Renal cortical epithelial cell (primary cell): ENCODE data around the gene MREG. TPM values are rescaled to one million over a fixed set of nuclear protein-coding genes. Genes with fewer than 3 reads are reported as not detected.

ENCODE experiments used
- DNase-seq: peaks from one replicate; pipeline ENCODE4 v3.0.0-alpha.2; 2011; ENCODE audit warnings: low read depth
- total RNA-seq: library from RNA; depleted of rRNA; stranded (reverse); fragments of >200 nt; gene quantifications from 2 replicates; pipeline ENCODE4 v1.2.3, GENCODE V29; 2014

The MREG gene
- total RNA-seq, 1 donor from 2014 or later: 1.9 TPM

DNA sequence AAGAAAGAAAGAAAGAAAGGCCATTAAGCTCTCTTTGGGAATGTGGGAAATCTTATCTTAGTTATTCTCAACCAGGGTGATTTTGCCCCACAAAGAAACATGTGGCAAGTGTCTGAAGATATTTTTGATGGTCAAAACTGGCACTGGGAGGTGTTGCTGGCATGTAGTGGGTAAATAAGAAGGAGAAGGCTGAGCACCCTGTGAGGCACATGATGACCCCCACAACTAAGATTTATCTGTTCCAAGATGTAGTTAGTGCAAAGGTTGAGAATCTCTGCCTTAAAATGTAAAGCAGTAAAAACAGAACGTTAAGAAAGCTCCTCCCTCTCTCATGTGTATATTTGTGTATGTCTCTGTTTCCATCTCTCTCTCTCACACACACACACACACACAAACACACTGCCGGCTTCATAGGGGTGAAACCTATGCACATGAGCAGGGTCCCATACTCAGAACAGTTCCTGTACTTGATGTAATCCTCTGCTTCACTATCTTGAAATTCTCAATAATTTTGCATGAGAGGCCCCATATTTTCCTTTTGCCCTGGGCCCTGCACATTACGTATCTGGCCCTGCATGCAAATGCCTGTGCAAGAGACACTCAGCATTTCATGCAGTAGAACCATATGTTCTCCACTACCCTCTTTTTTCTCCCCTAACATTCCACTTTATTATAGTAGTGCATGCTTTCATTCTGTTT lies 94.3 kb downstream of the MREG start:
- no peak for DNase-seq

DNA sequence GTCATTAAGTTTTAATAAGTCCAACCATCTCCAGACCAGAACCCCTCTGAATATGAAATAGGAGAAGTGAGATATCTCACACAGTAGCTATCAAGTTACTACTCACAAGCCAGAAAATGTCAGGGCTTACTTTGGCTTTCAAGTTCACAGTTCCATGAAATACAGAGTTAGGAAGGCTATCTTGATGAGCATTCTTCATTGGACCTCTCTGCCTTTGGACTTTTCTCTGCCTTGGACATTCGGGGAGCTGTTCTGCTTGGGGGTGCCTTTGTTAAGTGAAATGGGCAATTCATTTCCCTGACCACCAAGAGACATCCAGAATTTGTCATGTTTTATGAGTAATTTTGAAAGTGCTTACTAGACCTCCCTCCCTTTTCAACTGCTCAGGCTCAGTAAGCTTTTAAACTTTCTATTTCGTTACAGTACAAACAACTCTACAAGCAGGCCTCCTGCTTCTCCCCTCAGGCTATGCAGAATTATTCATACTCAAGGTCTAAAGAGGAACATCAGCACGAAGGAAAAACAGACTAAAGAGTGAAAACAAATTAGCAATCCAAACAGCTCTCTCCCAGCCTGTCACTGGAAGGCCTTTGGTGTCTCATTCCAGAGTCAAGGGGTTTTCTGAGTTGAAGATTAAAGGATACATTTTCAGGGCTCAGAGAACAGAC lies 95.3 kb downstream of the MREG start:
- peak; percentile 95 for DNase-seq

GRCh38 chr2:215915441-215915840 lies 97.9 kb downstream of the MREG start:
- DNase-seq: no peak

DNA sequence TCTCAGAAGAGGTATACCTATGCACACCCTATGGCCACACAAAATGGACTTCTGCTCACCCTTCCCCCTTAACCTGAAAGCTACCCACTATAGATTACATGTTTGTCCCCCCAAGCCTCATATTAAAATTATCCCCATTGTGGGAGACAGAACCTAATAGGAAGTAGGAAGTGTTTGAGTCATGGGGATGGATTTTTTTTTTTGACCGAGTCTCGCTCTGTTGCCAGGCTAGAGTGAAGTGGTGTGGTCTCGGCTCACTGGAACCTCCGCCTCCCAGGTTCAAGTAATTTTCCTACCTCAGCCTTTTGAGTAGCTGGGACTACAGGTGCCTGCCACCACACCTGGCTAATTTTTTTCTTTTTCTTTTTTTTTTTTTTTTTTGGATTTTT lies 98.6 kb downstream of the MREG start:
- no peak for DNase-seq

DNA sequence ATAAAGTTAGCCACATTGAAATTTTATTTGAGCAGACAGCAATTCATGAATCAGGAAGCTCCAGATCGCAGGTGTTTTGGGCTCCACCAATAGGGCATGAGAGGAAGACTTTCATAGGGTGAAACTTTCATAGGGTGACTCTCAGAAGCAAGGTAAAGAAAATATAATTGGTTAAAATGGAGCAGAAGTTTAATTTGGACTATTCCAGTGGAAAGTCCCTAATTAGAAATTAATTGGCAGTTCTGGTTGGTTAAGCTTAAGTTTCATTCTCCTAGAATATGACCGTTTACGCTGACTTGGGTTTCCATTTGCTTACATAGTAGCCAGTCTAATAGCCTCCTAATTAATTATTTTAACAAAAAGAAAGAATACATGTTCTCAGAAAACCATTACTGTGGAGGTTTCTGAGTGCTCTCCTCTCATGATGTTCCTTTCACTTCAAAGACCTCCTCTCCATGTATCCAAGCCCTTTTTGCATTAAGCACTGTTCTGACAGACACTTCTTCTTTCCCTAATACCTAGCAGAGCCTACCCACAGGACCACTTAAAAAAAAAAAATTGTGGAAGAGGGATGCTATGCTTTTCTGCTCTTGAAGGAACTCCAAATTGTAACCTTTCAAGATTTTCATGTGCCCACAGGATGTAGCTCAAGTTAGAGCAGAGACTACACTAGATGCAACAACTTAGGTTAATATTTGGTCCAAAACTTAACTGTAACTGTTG lies 99.1 kb downstream of the MREG start:
- no peak for DNase-seq

- no peak for DNase-seq
Observed at GRCh38 chr2:215912299-215912842, 101.0 kb downstream of the MREG start.

GRCh38 chr2:215911301-215912085 lies 101.9 kb downstream of the MREG start:
- no peak for DNase-seq

GRCh38 chr2:215910180-215910579 lies 103.2 kb downstream of the MREG start:
- no peak for DNase-seq

DNA sequence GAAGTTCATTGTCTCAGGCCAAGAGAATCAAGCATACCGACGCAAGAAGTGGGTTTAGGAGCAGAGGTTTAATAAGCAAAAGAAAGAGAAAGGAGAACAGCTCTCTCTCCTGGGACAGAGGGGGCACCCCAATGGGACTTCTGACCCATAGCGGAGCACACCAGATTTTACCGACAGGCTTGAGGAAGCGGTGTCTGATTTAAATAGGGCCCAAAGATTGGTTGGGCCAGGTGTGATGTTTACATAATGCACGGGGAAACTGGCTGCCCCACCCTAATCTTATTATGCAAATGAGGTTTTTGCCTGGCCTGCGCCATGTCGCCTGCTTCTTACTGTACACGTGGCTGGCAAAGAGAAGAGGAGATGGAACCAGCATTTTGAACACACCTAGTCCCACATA lies 106.2 kb downstream of the MREG start:
- no peak for DNase-seq

GRCh38 chr2:215906458-215906857 lies 106.9 kb downstream of the MREG start:
- DNase-seq: no peak

DNA sequence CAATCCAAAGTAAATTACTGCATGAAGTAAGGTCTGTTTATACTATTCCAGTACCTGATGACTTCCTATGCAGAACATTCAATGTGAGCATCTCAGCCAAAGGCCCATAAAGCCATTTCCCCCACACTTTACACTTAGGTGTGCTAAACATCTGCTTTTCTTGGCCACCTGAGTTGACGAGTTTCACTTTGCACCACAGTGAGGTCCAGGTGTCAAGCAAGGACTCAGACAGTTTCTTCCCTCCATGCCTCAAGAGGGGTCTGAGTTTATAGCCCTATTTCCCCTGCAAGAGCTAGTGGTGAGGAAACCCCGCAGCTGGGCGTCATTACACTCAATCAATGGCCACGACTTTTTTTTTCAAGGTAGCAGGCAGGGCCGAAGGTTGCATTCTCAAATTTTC lies 107.7 kb downstream of the MREG start:
- DNase-seq: no peak

GRCh38 chr2:215904101-215904500 lies 109.2 kb downstream of the MREG start:
- DNase-seq: peak; percentile 92

DNA sequence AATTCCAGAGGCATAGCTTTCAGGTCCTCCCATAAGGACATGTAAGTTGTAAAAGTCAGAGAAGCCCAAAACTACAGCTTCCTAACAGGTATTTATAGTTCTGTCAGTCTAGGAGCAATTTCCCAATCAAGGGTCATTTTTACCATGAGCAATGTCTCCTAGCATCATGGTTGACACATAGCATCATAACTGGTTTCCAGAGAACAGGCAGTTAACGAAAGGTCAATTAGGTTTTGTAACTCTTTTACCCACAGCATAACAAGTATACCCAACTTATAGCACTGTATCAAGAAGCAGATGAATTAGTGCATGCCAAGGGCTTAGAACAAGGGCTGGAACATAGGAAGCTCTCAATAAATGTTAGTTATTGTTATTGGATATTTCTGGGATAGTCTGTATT lies 110.1 kb downstream of the MREG start:
- peak; percentile 69 for DNase-seq

DNA sequence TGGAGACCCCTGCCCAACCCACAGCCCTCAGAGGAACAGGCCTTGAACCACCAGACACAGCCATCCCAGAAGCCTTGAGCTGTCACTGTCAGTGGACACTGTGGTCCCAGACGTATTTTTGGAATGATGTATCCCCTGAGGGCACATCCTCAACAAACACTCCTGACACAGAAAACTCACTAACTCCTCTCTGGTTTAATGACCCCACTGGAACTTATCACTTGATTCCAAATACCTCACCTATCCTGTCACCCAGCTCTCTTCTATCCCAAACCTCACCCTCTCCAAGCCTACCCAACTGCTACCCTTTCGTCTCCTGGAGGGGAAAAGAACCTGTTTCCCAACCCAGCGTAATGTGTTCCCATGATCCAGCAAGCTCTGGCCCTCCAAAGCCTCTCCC lies 111.6 kb downstream of the MREG start:
- no peak for DNase-seq

DNA sequence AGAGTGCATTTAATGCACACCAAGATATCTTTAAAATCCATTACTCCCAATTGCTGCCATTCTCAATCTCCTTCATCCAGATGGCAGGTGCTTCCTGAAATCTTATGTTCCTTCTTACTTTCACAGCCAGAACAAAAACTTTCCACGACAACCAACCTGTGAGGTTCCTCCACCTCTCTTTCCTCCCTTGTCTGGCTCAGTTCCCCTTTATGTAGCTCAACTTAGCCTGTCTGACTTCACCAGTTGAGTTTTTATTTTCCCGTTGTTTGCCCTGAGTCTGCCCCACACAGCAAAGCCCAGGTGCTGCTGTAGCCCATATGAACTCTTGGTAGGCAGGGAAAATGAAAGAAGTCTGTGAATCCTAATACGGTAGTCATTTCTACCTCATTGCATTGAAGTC lies 112.5 kb downstream of the MREG start:
- DNase-seq: no peak

DNA sequence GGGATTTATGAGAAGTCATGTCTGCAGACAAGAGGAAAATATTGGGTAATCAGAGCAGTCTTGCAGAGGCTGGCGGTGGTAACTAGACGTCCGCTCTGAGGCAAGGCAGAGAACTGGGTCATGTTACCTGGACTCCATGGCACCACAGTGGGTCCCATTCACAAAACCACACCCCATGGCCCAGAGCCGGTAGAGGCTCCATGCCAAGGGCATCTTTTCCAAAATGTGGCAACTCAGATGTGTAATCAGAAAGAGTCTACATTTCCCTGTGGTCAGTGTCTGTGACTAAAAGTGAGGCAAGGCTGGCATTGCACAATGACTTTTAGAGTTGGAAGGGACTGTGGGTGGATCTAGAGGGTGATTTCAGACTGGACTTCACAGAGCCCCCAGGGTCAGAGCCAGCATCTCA lies 113.1 kb downstream of the MREG start:
- DNase-seq: peak; percentile 92

DNA sequence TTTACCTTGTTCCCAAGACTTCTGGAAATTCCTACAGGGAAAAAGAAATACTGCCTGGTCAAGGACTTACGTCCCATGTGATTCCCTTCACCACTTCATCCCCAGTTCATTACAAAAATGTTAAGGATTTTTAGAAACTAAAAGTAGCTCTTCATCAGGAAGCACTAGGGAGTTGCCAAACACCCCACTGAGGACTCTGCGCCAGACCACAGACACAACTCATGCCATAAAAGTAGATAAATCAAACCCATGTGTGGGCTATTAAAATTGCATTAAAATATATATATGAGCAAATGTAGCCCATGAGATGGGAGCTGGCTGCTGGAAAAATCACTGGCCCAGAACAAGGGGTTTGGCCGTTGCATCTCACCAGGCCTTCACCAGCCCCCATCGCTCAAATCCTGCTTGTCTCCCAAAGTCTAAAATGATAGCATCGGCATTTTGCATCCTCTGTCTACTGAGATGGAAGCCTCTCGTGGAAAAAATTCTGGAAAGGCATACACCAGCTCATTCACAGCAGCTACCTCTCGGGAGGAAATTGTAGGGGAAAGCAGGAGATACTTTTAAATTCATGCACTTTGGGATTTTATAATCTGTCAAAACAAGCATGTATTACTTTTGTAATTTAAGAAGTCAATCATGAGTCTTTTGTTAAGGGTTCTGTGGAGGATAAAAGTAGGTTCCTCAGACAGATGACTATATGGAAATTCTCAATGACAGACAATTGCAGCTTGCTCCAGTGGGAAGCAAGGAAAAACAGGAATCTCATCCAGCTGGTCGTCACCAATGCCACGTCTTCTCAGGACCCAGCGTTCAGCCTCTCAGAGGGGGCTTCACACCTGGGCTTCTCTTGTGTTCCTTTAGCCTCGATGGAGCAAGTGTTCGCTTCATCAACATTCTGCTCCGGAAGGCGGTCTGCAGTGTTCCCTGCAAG lies 113.9 kb downstream of the MREG start:
- DNase-seq: no peak

DNA sequence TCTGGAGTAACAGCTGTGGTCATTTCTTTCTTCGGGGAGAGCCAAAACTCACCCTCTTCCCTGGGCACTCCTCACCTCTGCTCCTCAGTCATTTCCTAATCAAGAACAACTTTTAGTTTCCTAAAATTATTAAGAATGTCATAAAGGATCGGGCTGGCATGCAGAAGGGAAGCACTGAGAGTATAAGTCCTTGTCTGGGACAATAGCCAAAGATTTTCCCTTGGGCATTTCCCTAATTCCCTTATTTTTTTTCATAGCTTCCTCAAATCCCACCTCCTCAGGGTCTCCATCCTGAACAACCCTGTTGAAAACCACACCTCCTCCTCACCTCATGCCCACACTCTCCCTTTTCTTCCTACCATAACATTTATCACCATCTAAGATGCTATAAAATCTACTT lies 115.0 kb downstream of the MREG start:
- DNase-seq: no peak

DNA sequence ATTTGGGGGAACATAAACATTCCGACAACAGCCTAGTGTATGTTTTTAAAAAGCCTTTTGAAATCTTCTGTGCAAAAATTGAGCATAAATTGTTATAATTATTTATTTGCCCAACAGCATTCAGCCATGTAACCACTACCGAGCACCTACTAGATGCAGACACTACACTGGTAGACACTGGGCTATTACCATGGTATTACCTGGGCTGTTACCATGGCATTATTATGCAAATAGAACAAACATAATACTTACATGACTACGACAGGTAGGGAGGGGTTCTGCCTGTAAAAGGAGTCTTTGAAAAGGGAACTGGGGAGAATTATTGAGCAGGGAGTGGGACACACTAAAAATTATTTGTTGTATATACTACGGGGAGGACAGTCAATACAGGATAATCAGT lies 116.4 kb downstream of the MREG start:
- no peak for DNase-seq

GRCh38 chr2:215895330-215895729 lies 118.0 kb downstream of the MREG start:
- no peak for DNase-seq
